Spinal cord (tissue), 10 donors: ENCODE results near the gene ADRA2C. TPM values are rescaled to one million over a fixed set of nuclear protein-coding genes. Genes with fewer than 3 reads are reported as not detected.

Experiments
- DNase-seq, 6 donors: peaks; one replicate each; pipeline versions ENCODE4 v3.0.0 to v3.0.0-alpha.2; 2013 to 2015; ENCODE audit warnings: low spot score in 6 of 6, low read depth in 4 of 6
- H3K27ac ChIP-seq: one replicate; pipeline ENCODE4 v1.5.1; 2013; ENCODE audit warnings: low read depth, low read length, control low read depth
- H3K27me3 ChIP-seq: one replicate; pipeline ENCODE4 v1.6.1; 2013; ENCODE audit warnings: low read length; ENCODE audit not compliant: control insufficient read depth, insufficient read depth
- H3K36me3 ChIP-seq: one replicate; pipeline ENCODE4 v1.6.1; 2013; ENCODE audit warnings: low read length; ENCODE audit not compliant: control insufficient read depth, insufficient read depth
- H3K4me1 ChIP-seq: one replicate; pipeline ENCODE4 v1.6.1; 2013; ENCODE audit warnings: low read length; ENCODE audit not compliant: control insufficient read depth, insufficient read depth
- H3K4me3 ChIP-seq: one replicate; pipeline ENCODE4 v1.5.1; 2013; ENCODE audit warnings: low read depth, low read length, control low read depth
- H3K9me3 ChIP-seq: one replicate; pipeline ENCODE4 v1.6.1; 2013; ENCODE audit warnings: low read length; ENCODE audit not compliant: control insufficient read depth, insufficient read depth
- WGBS: methylation state at CpG from one replicate; pipeline ENCODE4 v1.1.5; 2013; ENCODE audit warnings: missing lambda C conversion rate; ENCODE audit not compliant: insufficient coverage; 5-methylcytosine and 5-hydroxymethylcytosine counted together
- polyA plus RNA-seq, 2 donors: library from polyadenylated mRNA; unstranded; fragments of 120-200 nt; gene quantifications; one replicate each; pipeline ENCODE4 v1.2.1, GENCODE V29; 2013; ENCODE audit not compliant: insufficient read length in 2 of 2
- total RNA-seq, 2 donors: library from RNA; depleted of rRNA in 1 of 2; stranded (reverse); fragments of 120-200 nt in 1 of 2; fragments of >200 nt in 1 of 2; gene quantifications; one replicate each; pipeline versions ENCODE4 v1.2.3 to v1.2.4, GENCODE V29; 2013 to 2014
- donor health status: healthy.

The ADRA2C gene
- total and polyA plus RNA-seq, 4 donors = 2.3 to 7.5 (median 4.5) TPM

- Histone ChIP-seq H3K27me3 (peaks cover 5% of the 10 kb centered on the region), H3K4me3 (no peak overlapping the region), H3K4me1 (peaks cover 3% of the 10 kb centered on the region), H3K36me3 (no peaks in the 10 kb centered on the region), H3K9me3 (peaks cover 3% of the 10 kb centered on the region), H3K27ac (no peak overlapping the region)
- 69% methylated on average over 11 of the region's 12 CpGs for WGBS
- peak in 1 of 6 donors; percentile 19 for DNase-seq
These were observed 34.2 kb downstream of the ADRA2C start for GRCh38 chr4:3800351-3800750.

GRCh38 chr4:3801521-3801920 is 35.3 kb downstream of the ADRA2C start:
- Histone ChIP-seq H3K36me3 (no peaks in the 10 kb centered on the region), H3K27me3 (peaks cover 5% of the 10 kb centered on the region), H3K4me3 (no peak overlapping the region), H3K27ac (no peak overlapping the region), H3K9me3 (no peaks in the 10 kb centered on the region), H3K4me1 (peaks cover 3% of the 10 kb centered on the region)
- 95% methylated on average over 5 of the region's 8 CpGs for WGBS
- no peak for DNase-seq

GRCh38 chr4:3801931-3802550 is 35.9 kb downstream of the ADRA2C start:
- no peak for DNase-seq
- peaks cover 3% of the 10 kb centered on the region for H3K4me1 ChIP-seq
- 74% methylated on average over 11 of the region's 15 CpGs for WGBS

GRCh38 chr4:3802571-3803474 is 36.6 kb downstream of the ADRA2C start:
- no peak overlapping the region for H3K4me3 ChIP-seq
- no peak for DNase-seq
- H3K27me3 ChIP-seq = peaks cover 6% of the 10 kb centered on the region
- no peak overlapping the region for H3K27ac ChIP-seq
- no peaks in the 10 kb centered on the region for H3K36me3 ChIP-seq
- peaks cover 3% of the 10 kb centered on the region for H3K4me1 ChIP-seq
- no peaks in the 10 kb centered on the region for H3K9me3 ChIP-seq
- WGBS = 61% methylated on average over 13 of the region's 13 CpGs

More at GRCh38 chr4:3801931-3802550, 35.9 kb downstream of the ADRA2C start:
- no peak overlapping the region for H3K4me3 ChIP-seq
- no peak overlapping the region for H3K27ac ChIP-seq
- no peaks in the 10 kb centered on the region for H3K36me3 ChIP-seq
- no peaks in the 10 kb centered on the region for H3K9me3 ChIP-seq
- peaks cover 5% of the 10 kb centered on the region for H3K27me3 ChIP-seq

DNA sequence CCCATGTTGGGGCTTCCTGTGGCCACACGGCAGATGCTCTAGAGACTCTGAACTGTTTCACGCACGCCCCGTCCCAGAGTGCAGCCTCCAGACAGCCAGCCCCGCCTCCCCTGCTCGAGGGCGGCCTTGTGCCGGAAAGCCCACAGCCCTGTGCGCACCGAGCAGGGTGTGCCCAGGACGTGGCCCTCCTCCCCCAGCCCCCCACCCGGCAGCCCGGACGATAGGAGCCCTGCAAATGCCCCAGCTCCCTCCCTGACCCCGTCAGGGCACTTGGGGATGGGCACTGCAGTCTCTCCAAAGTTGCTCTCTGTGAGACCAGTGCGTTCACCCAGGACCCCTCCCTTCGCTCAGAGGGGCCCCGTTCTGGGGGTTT is 37.3 kb downstream of the ADRA2C start:
- H3K27ac ChIP-seq = no peak overlapping the region
- 57% methylated on average over 15 of the region's 18 CpGs for WGBS
- H3K4me3 ChIP-seq = no peak overlapping the region
- DNase-seq = no peak
- peaks cover 2% of the 10 kb centered on the region for H3K4me1 ChIP-seq
- H3K9me3 ChIP-seq = no peaks in the 10 kb centered on the region
- no peaks in the 10 kb centered on the region for H3K36me3 ChIP-seq
- peaks cover 10% of the 10 kb centered on the region for H3K27me3 ChIP-seq

DNA sequence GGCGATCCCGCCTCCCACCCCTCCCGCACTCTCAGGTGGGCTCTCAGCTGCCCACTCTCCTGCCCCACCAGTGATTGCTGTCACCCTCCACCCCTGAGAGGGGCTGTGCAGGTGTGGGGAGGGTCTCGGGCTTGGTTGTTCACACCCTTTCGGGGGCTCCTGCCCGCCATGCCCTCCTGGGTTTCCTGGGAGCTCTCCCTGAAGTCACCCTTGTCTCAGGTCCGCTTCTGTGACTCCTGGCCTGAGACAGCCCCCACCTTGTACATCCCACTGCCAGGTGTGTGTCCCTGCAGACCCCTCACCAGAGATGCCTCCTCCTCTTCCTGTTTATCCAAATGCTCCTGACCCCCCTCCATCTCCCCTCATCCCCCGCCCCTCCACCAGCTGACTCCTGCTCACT is 37.8 kb downstream of the ADRA2C start:
- no peak for DNase-seq
- Histone ChIP-seq H3K9me3 (no peaks in the 10 kb centered on the region), H3K27me3 (peaks cover 10% of the 10 kb centered on the region), H3K27ac (no peak overlapping the region), H3K4me3 (no peak overlapping the region), H3K36me3 (no peaks in the 10 kb centered on the region), H3K4me1 (no peaks in the 10 kb centered on the region)
- WGBS = 86% methylated on average over 4 of the region's 8 CpGs

GRCh38 chr4:3805026-3805425 is 38.8 kb downstream of the ADRA2C start:
- 92% methylated on average over 6 of the region's 8 CpGs for WGBS
- Histone ChIP-seq H3K27me3 (peaks cover 10% of the 10 kb centered on the region), H3K9me3 (no peaks in the 10 kb centered on the region), H3K36me3 (no peaks in the 10 kb centered on the region), H3K4me3 (no peak overlapping the region), H3K27ac (no peak overlapping the region), H3K4me1 (no peaks in the 10 kb centered on the region)
- no peak for DNase-seq

DNA sequence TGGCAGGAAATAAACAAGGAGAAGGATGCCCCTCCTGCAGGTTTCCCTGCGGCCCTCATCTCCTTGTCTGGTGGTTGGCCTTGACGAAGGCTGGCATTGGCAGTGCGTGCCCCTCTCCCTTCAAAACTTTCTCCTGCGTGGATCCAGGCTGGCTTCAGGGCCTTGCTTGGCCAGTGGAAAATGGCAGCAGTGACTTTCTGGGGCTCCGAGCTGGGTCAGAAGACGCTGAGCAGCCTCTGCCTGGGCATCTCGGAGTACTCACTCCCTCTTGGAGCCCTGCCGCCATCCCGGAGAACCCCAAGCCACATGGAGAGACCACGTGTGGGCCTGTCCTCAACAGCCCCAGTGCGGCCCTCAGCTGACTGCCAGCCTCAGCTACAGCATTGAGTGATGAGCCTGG is 39.5 kb downstream of the ADRA2C start:
- peaks cover 10% of the 10 kb centered on the region for H3K27me3 ChIP-seq
- WGBS = 96% methylated on average over 11 of the region's 11 CpGs
- DNase-seq = no peak
- H3K9me3 ChIP-seq = no peaks in the 10 kb centered on the region
- H3K27ac ChIP-seq = no peak overlapping the region
- no peaks in the 10 kb centered on the region for H3K36me3 ChIP-seq
- H3K4me3 ChIP-seq = no peak overlapping the region
- no peaks in the 10 kb centered on the region for H3K4me1 ChIP-seq

- 83% methylated on average over 4 of the region's 6 CpGs for WGBS
- H3K27me3 ChIP-seq = peaks cover 5% of the 10 kb centered on the region
- H3K4me1 ChIP-seq = no peaks in the 10 kb centered on the region
- no peak overlapping the region for H3K27ac ChIP-seq
- DNase-seq = peak in 1 of 6 donors; percentile 19
- no peaks in the 10 kb centered on the region for H3K36me3 ChIP-seq
- H3K9me3 ChIP-seq = no peaks in the 10 kb centered on the region
- no peak overlapping the region for H3K4me3 ChIP-seq
These were observed 41.1 kb downstream of the ADRA2C start for GRCh38 chr4:3807311-3807710.
